GM12878 (cell line): ENCODE measurements around the gene GRIA4. TPM values are rescaled to one million over a fixed set of nuclear protein-coding genes. Genes with fewer than 3 reads are reported as not detected.
A peak's percentile ranks its signal among the peaks of the same experiment; 100 is the strongest.

Experiments used
- ATAC-seq: fragments of 200-7000 bp; cut with Tn5 transposase; 3 replicates; pipeline ENCODE4 v1.9.1; 2020; ENCODE audit warnings: mild to moderate bottlenecking, moderate library complexity
- BruUV-seq: library from RNA; stranded (reverse); fragments of 400-500 nt; replicated peaks from 2 replicates; lab custom pipeline; 2021; lab: Mats Ljungman, UMichigan
- CTCF ChIA-PET: fragments of 300-600 bp; sonication (Branson Sonifier 250); formaldehyde crosslinking; extraction: SDS; loops from one replicate; lab custom pipeline; 2021; ENCODE audit warnings: inconsistent platforms; lab: Yijun Ruan, JAX
- POLR2A ChIA-PET: fragments of 350-600 bp; formaldehyde crosslinking; extraction: SDS; loops from one replicate; lab custom pipeline; 2021; ENCODE audit warnings: inconsistent platforms; lab: Charles Lee
- RAD21 ChIA-PET: fragments of 300-600 bp; sonication (Branson Sonifier 250); formaldehyde crosslinking; loops from one replicate; lab custom pipeline; 2023; ENCODE audit warnings: antibody characterized with exemption; ENCODE audit not compliant: unreplicated experiment; lab: Charles Lee
- SMC1A ChIA-PET: fragments of 300-600 bp; sonication (Branson Sonifier 250); formaldehyde crosslinking; loops from one replicate; lab custom pipeline; 2023; ENCODE audit not compliant: unreplicated experiment, uncharacterized antibody; lab: Charles Lee
- DNase-seq: peaks from one replicate; pipeline ENCODE4 v3.0.0-alpha.2; 2011; ENCODE audit warnings: low read depth, low spot score
- FAIRE-seq: peaks from 3 replicates; lab custom pipeline; 2011; peaks lifted over from hg19 to GRCh38; lab: Jason Lieb, UNC
- H2AFZ ChIP-seq: 2 replicates; pipeline ENCODE4 v1.6.0; 2011; ENCODE audit warnings: low read depth, low read length, control low read depth; ENCODE audit not compliant: control insufficient read depth
- H3K27ac ChIP-seq: 2 replicates; pipeline ENCODE4 v1.5.1; 2011; ENCODE audit warnings: control low read depth; ENCODE audit not compliant: control insufficient read depth, insufficient read depth
- H3K27me3 ChIP-seq, 2 experiments: replicated peaks in 1 of 2; 2 replicates each; pipeline versions ENCODE4 v1.6.0 to v1.6.1; 2011; ENCODE audit warnings: low read length in 1 of 2; ENCODE audit not compliant: control insufficient read depth in 2 of 2, insufficient read depth in 2 of 2
- H3K36me3 ChIP-seq, 2 experiments: 2 replicates each; pipeline ENCODE4 v1.5.1; 2011; ENCODE audit warnings: low read length in 1 of 2; ENCODE audit not compliant: control insufficient read depth in 2 of 2, insufficient read depth in 2 of 2
- H3K4me1 ChIP-seq: 2 replicates; pipeline ENCODE4 v1.6.1; 2011; ENCODE audit warnings: mild to moderate bottlenecking, low read length, moderate library complexity, mixed read lengths; ENCODE audit not compliant: control insufficient read depth, insufficient read depth
- H3K4me2 ChIP-seq: 2 replicates; pipeline ENCODE4 v1.6.0; 2011; ENCODE audit warnings: control low read depth; ENCODE audit not compliant: control insufficient read depth, insufficient read depth
- H3K4me3 ChIP-seq: fragments of 200-600 bp; sonication (generic); 2 replicates; pipeline ENCODE4 v1.5.1; 2016
- H3K79me2 ChIP-seq: 2 replicates; pipeline ENCODE4 v1.6.0; 2011; ENCODE audit warnings: low read length; ENCODE audit not compliant: control insufficient read depth, insufficient read depth
- H3K9ac ChIP-seq: 2 replicates; pipeline ENCODE4 v1.8.0; 2011; ENCODE audit warnings: low read length, control low read depth, mixed read lengths; ENCODE audit not compliant: control insufficient read depth, insufficient read depth
- H3K9me3 ChIP-seq: replicated peaks from 3 replicates; pipeline ENCODE4 v1.5.1; 2011; ENCODE audit warnings: mild to moderate bottlenecking, low read length; ENCODE audit not compliant: control insufficient read depth, insufficient read depth
- H4K20me1 ChIP-seq: 2 replicates; pipeline ENCODE4 v1.6.0; 2011; ENCODE audit not compliant: control insufficient read depth, insufficient read depth
- CBFB ChIP-seq: IDR thresholded peaks from 2 replicates; pipeline ENCODE4 v1.6.1; 2016; ENCODE audit warnings: antibody characterized with exemption, low read depth
- CREB1 ChIP-seq: IDR thresholded peaks from 2 replicates; pipeline ENCODE4 v1.6.1; 2012; ENCODE audit warnings: low read depth, mild to moderate bottlenecking, inconsistent platforms
- DPF2 ChIP-seq: fragments of 450-650 bp; IDR thresholded peaks from 2 replicates; pipeline ENCODE4 v1.6.1; 2017; ENCODE audit warnings: mild to moderate bottlenecking
- FOXM1 ChIP-seq: IDR thresholded peaks from 2 replicates; pipeline ENCODE4 v1.6.1; 2012; ENCODE audit warnings: low read depth, mild to moderate bottlenecking, inconsistent platforms, low read length, moderate library complexity
- HDGF ChIP-seq: fragments of 450-650 bp; IDR thresholded peaks from 2 replicates; pipeline ENCODE4 v1.6.1; 2016; ENCODE audit warnings: antibody characterized with exemption
- KLF5 ChIP-seq: fragments of 450-650 bp; IDR thresholded peaks from 2 replicates; pipeline ENCODE4 v1.6.1; 2014; ENCODE audit warnings: mild to moderate bottlenecking; ENCODE audit not compliant: partially characterized antibody
- NR2C2 ChIP-seq: IDR thresholded peaks from 2 replicates; pipeline ENCODE4 v1.6.1; 2011; ENCODE audit warnings: borderline replicate concordance, low read depth; ENCODE audit not compliant: control insufficient read depth, insufficient read length
- RB1 ChIP-seq: fragments of 450-650 bp; formaldehyde crosslinking; IDR thresholded peaks from 2 replicates; pipeline ENCODE4 v1.6.1; 2017; ENCODE audit warnings: mild to moderate bottlenecking, borderline replicate concordance
- SIX5 ChIP-seq: IDR thresholded peaks from 2 replicates; pipeline ENCODE4 v1.6.1; 2011; ENCODE audit warnings: mild to moderate bottlenecking, low read depth, low read length, moderate library complexity; ENCODE audit not compliant: severe bottlenecking
- SMAD1 ChIP-seq: fragments of 450-650 bp; IDR thresholded peaks from 2 replicates; pipeline ENCODE4 v1.6.1; 2018; ENCODE audit warnings: mild to moderate bottlenecking, low read depth; ENCODE audit not compliant: partially characterized antibody
- SREBF1 ChIP-seq: IDR thresholded peaks from 2 replicates; pipeline ENCODE4 v1.6.1; 2012; ENCODE audit warnings: mild to moderate bottlenecking, low read length
- TCF12 ChIP-seq: IDR thresholded peaks from 2 replicates; pipeline ENCODE4 v1.6.1; 2011; ENCODE audit warnings: low read depth, mild to moderate bottlenecking, low read length
- WGBS: methylation state at CpG from one replicate; pipeline ENCODE4 v1.1.6; 2016; ENCODE audit warnings: low lambda C conversion rate; ENCODE audit not compliant: insufficient replicate concordance, insufficient coverage; ENCODE audit errors: missing lambda C conversion rate; 5-methylcytosine and 5-hydroxymethylcytosine counted together
- in situ Hi-C: fragments of 300-500 bp; cut with MboI; formaldehyde crosslinking; loops from 9 replicates; pipeline ENCODE4 v1.14.3; 2018; ENCODE audit warnings: mixed read lengths
- intact Hi-C: fragments of 100-400 bp; cut with micrococcal nuclease; formaldehyde crosslinking; loops from one replicate; pipeline ENCODE4 v1.14.2; 2022; ENCODE audit not compliant: unreplicated experiment
- polyA plus RNA-seq, 11 experiments: library from polyadenylated mRNA; depleted of rRNA in 4 of 11; unstranded in 6 of 11; stranded (reverse) in 5 of 11; fragments of >200 nt; fragmentation: Nextera tagmentation in 4 of 11; fragmentation: Illumina TruSeq in 1 of 11; extraction: Ambion mirVana in 4 of 11; extraction: Trizol in 1 of 11; gene quantifications; 1 replicate in 1 of 11; 2 replicates in 10 of 11; pipeline versions ENCODE4 v1.2.1 to v1.2.3, GENCODE V29; 2011 to 2016; ENCODE audit warnings: inconsistent platforms in 2 of 11, missing spikeins in 2 of 11, low read depth in 1 of 11
- total RNA-seq, 4 experiments: library from RNA; depleted of rRNA in 3 of 4; stranded (reverse); fragments of >200 nt in 3 of 4; fragmentation: Illumina TruSeq in 1 of 4; extraction: Trizol in 1 of 4; gene quantifications; 2 replicates each; pipeline versions ENCODE4 v1.2.1 to v1.2.3, GENCODE V29; 2013 to 2021
- TF ChIP-seq, protein P1 (sequence below): IDR thresholded peaks from 2 replicates; pipeline ENCODE4 v1.6.1; 2012; ENCODE audit warnings: mild to moderate bottlenecking, low read depth, low read length

GRIA4 gene
- total and polyA plus RNA-seq, 10 of the 15 experiments (the other 5 are each of a cell fraction or from before 2014, with no cell fraction given) = 0.04 TPM; not detected in 9

- H3K27ac ChIP-seq = no peak overlapping the region
- H3K4me1 ChIP-seq = no peaks in the 10 kb centered on the region
- no peak overlapping the region for H3K4me3 ChIP-seq
- H3K79me2 ChIP-seq = no peaks in the 10 kb centered on the region
- H3K9ac ChIP-seq = no peak overlapping the region
- DNase-seq (no peak), FAIRE-seq (no peak), ATAC-seq (no peak)
- H3K9me3 ChIP-seq = no peaks in the 10 kb centered on the region
- no peak overlapping the region for H3K4me2 ChIP-seq
- ChIA-PET RAD21 (no interaction called here), SMC1A (no interaction called here), CTCF (no interaction called here), POLR2A (no interaction called here)
- intact Hi-C loops = no loop called here
- no peak for TF ChIP-seq FOXM1
- no peak for TF ChIP-seq RB1
- TF ChIP-seq KLF5 = no peak
- TF ChIP-seq CBFB = no peak
- no peak for TF ChIP-seq SMAD1
- no peak for TF ChIP-seq DPF2
- no peak for TF ChIP-seq TCF12
- no peak for TF ChIP-seq SREBF1
- no peaks in the 10 kb centered on the region for H3K27me3 ChIP-seq
- H3K36me3 ChIP-seq = no peaks in the 10 kb centered on the region
- H2AFZ ChIP-seq = no peak overlapping the region
- in situ Hi-C loops = no loop called here
- no peaks in the 10 kb centered on the region for H4K20me1 ChIP-seq
- no TSS peak for BruUV-seq
Observed at GRCh38 chr11:105670811-105671210, 60.9 kb downstream of the GRIA4 start.

GRCh38 chr11:105673089-105673488 lies 63.2 kb downstream of the GRIA4 start:
- no peak overlapping the region for H3K9ac ChIP-seq
- no peaks in the 10 kb centered on the region for H3K36me3 ChIP-seq
- DNase-seq = no peak
- no peaks in the 10 kb centered on the region for H3K27me3 ChIP-seq
- no TSS peak for BruUV-seq
- in situ Hi-C loops (no loop called here), intact Hi-C loops (no loop called here)
- ATAC-seq = no peak
- no peaks in the 10 kb centered on the region for H3K4me1 ChIP-seq
- H3K27ac ChIP-seq = no peak overlapping the region
- no peak overlapping the region for H3K4me3 ChIP-seq
- TF ChIP-seq, protein P1, sequence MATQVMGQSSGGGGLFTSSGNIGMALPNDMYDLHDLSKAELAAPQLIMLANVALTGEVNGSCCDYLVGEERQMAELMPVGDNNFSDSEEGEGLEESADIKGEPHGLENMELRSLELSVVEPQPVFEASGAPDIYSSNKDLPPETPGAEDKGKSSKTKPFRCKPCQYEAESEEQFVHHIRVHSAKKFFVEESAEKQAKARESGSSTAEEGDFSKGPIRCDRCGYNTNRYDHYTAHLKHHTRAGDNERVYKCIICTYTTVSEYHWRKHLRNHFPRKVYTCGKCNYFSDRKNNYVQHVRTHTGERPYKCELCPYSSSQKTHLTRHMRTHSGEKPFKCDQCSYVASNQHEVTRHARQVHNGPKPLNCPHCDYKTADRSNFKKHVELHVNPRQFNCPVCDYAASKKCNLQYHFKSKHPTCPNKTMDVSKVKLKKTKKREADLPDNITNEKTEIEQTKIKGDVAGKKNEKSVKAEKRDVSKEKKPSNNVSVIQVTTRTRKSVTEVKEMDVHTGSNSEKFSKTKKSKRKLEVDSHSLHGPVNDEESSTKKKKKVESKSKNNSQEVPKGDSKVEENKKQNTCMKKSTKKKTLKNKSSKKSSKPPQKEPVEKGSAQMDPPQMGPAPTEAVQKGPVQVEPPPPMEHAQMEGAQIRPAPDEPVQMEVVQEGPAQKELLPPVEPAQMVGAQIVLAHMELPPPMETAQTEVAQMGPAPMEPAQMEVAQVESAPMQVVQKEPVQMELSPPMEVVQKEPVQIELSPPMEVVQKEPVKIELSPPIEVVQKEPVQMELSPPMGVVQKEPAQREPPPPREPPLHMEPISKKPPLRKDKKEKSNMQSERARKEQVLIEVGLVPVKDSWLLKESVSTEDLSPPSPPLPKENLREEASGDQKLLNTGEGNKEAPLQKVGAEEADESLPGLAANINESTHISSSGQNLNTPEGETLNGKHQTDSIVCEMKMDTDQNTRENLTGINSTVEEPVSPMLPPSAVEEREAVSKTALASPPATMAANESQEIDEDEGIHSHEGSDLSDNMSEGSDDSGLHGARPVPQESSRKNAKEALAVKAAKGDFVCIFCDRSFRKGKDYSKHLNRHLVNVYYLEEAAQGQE = peak; percentile 93
- no peak for TF ChIP-seq NR2C2
- TF ChIP-seq HDGF = no peak
- TF ChIP-seq SIX5 = no peak
- TF ChIP-seq CREB1 = no peak
- H2AFZ ChIP-seq = no peak overlapping the region
- ChIA-PET SMC1A (no interaction called here), POLR2A (no interaction called here), RAD21 (no interaction called here), CTCF (no interaction called here)
- no peaks in the 10 kb centered on the region for H4K20me1 ChIP-seq
- no peak for FAIRE-seq
- no peaks in the 10 kb centered on the region for H3K9me3 ChIP-seq
- no peaks in the 10 kb centered on the region for H3K79me2 ChIP-seq
- 9% methylated on average over 3 of the region's 3 CpGs for WGBS
- no peak overlapping the region for H3K4me2 ChIP-seq
